ENCODE results near the gene GALNT12. TPM values are rescaled to one million over a fixed set of nuclear protein-coding genes. Genes with fewer than 3 reads are reported as not detected.
A peak's percentile ranks its signal among the peaks of the same experiment; 100 is the strongest.

The GALNT12 gene
- polyA plus RNA-seq, 1 donor (not counting 4 experiments of a cell fraction or from before 2014, with no cell fraction given), result 1.8 TPM

GRCh38 chr9:98808411-98808815, 943 bp downstream of the GALNT12 start:
- FAIRE-seq, result no peak
- no peak for TF ChIP-seq CTCF (optimal IDR thresholded peaks at IDR 0.05 in 1 of 3, IDR thresholded peaks at IDR 0.05 in 1 of 3, conservative IDR thresholded peaks at IDR 0.05 in 1 of 3; ENCODE audit: extremely low read depth in 1 of 3, insufficient read depth in 2 of 3, low read length in 3 of 3)
- no peak for TF ChIP-seq EZH2 (IDR thresholded peaks at IDR 0.05; ENCODE audit: low read length)
- no peak for DNase-seq (ENCODE audit: low read depth, low spot score)

GRCh38 chr9:98808875-98809274, 1.4 kb downstream of the GALNT12 start:
- Histone ChIP-seq H3K27ac (ENCODE audit: control insufficient read depth, insufficient read depth, low read length) (no peak overlapping the region), H3K9me1 (ENCODE audit: control insufficient read depth, extremely low read depth, insufficient read depth, low read length) (no peaks in the 10 kb centered on the region), H3K9me3 (ENCODE audit: control insufficient read depth, low read depth, low read length) (no peaks in the 10 kb centered on the region), H3K36me3 (ENCODE audit: control insufficient read depth in 2 of 2, extremely low read depth in 1 of 2, insufficient read depth in 2 of 2, low read length in 2 of 2) (no peaks in the 10 kb centered on the region), H4K20me1 (ENCODE audit: control insufficient read depth, extremely low read depth, insufficient read depth, low read length) (no peaks in the 10 kb centered on the region), H3K9ac (ENCODE audit: control insufficient read depth, extremely low read depth, insufficient read depth, low read length) (no peak overlapping the region), H2AFZ (ENCODE audit: control insufficient read depth, low read length) (no peak overlapping the region), H3K27me3 (ENCODE audit: control insufficient read depth, extremely low read depth, insufficient read depth, low read length) (no peaks in the 10 kb centered on the region), H3K79me2 (ENCODE audit: control insufficient read depth, insufficient read depth, low read length) (no peaks in the 10 kb centered on the region), H3K4me1 (ENCODE audit: control insufficient read depth, extremely low read depth, insufficient read depth, low read length) (peaks cover 34% of the 10 kb centered on the region), H3K4me2 (ENCODE audit: control insufficient read depth, extremely low read depth, insufficient read depth, low read depth, low read length) (no peak overlapping the region), H3K4me3 (ENCODE audit: control insufficient read depth in 2 of 3, extremely low read depth in 1 of 3, insufficient read depth in 2 of 3, low read depth in 1 of 3, low read length in 3 of 3) (no peak overlapping the region)
- no peak for DNase-seq (ENCODE audit: low read depth, low spot score)
- no peak for TF ChIP-seq EZH2 (IDR thresholded peaks at IDR 0.05; ENCODE audit: low read length)
- TF ChIP-seq CTCF (optimal IDR thresholded peaks at IDR 0.05 in 1 of 3, IDR thresholded peaks at IDR 0.05 in 1 of 3, conservative IDR thresholded peaks at IDR 0.05 in 1 of 3; ENCODE audit: extremely low read depth in 1 of 3, insufficient read depth in 2 of 3, low read length in 3 of 3), result no peak
- FAIRE-seq, result no peak
- dilution Hi-C loops (cut with MboI; ENCODE audit: extremely low pct_ligation_motif_present, low sequenced_read_pairs), result no loop called here

More at GRCh38 chr9:98808411-98808815, 943 bp downstream of the GALNT12 start:
- Histone ChIP-seq H3K27ac (ENCODE audit: control insufficient read depth, insufficient read depth, low read length) (no peak overlapping the region), H3K4me1 (ENCODE audit: control insufficient read depth, extremely low read depth, insufficient read depth, low read length) (peaks cover 34% of the 10 kb centered on the region), H3K79me2 (ENCODE audit: control insufficient read depth, insufficient read depth, low read length) (no peaks in the 10 kb centered on the region), H4K20me1 (ENCODE audit: control insufficient read depth, extremely low read depth, insufficient read depth, low read length) (no peaks in the 10 kb centered on the region), H3K36me3 (ENCODE audit: control insufficient read depth in 2 of 2, extremely low read depth in 1 of 2, insufficient read depth in 2 of 2, low read length in 2 of 2) (no peaks in the 10 kb centered on the region), H2AFZ (ENCODE audit: control insufficient read depth, low read length) (no peak overlapping the region), H3K9me1 (ENCODE audit: control insufficient read depth, extremely low read depth, insufficient read depth, low read length) (no peaks in the 10 kb centered on the region), H3K9me3 (ENCODE audit: control insufficient read depth, low read depth, low read length) (no peaks in the 10 kb centered on the region), H3K9ac (ENCODE audit: control insufficient read depth, extremely low read depth, insufficient read depth, low read length) (peak overlapping the region; percentile 47), H3K27me3 (ENCODE audit: control insufficient read depth, extremely low read depth, insufficient read depth, low read length) (no peaks in the 10 kb centered on the region), H3K4me2 (ENCODE audit: control insufficient read depth, extremely low read depth, insufficient read depth, low read depth, low read length) (peak overlapping the region; percentile 83), H3K4me3 (ENCODE audit: control insufficient read depth in 2 of 3, extremely low read depth in 1 of 3, insufficient read depth in 2 of 3, low read depth in 1 of 3, low read length in 3 of 3) (peak overlapping the region in 2 of 3 experiments; percentile 75)
- dilution Hi-C loops (cut with MboI; ENCODE audit: extremely low pct_ligation_motif_present, low sequenced_read_pairs), result no loop called here
